Lower leg skin (tissue), 3 donors: ENCODE results near the gene MPV17.
"Not testable (repeated sequence)": the region's sequence is repeated elsewhere in the genome, so short reads cannot be mapped to it uniquely, and the experiment has no call there.

Source experiments
- POLR2A ChIP-seq, 2 donors: fragments of 450-650 bp; IDR thresholded peaks; one replicate each; pipeline ENCODE4 v1.6.1; 2016 to 2017; ENCODE audit warnings: antibody characterized with exemption in 2 of 2, mild to moderate bottlenecking in 1 of 2, moderate library complexity in 1 of 2
- TF ChIP-seq, protein P1 (sequence below), 3 donors: fragments of 450-650 bp; IDR thresholded peaks; one replicate each; pipeline ENCODE4 v1.5.1; 2016; ENCODE audit warnings: antibody characterized with exemption in 3 of 3, mild to moderate bottlenecking in 3 of 3, moderate library complexity in 2 of 3

DNA sequence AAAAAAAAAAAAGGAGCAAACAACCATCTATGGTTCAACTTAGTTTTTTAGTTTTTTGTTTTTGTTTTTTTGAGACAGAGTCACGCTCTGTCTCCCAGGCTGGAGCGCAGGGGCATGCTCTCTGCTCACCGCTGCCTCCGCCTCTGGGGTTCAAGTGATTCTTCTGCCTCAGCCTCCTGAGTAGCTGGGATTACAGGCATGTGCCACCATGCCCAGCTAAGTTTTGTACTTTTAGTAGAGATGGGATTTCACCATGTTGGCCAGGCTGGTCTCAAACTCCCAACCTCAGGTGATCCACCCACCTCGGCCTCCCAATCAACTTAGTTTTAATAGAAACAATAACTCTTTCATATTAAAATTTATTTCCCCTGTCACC, 30.5 kb upstream of the MPV17 start:
- TF ChIP-seq, protein P1, sequence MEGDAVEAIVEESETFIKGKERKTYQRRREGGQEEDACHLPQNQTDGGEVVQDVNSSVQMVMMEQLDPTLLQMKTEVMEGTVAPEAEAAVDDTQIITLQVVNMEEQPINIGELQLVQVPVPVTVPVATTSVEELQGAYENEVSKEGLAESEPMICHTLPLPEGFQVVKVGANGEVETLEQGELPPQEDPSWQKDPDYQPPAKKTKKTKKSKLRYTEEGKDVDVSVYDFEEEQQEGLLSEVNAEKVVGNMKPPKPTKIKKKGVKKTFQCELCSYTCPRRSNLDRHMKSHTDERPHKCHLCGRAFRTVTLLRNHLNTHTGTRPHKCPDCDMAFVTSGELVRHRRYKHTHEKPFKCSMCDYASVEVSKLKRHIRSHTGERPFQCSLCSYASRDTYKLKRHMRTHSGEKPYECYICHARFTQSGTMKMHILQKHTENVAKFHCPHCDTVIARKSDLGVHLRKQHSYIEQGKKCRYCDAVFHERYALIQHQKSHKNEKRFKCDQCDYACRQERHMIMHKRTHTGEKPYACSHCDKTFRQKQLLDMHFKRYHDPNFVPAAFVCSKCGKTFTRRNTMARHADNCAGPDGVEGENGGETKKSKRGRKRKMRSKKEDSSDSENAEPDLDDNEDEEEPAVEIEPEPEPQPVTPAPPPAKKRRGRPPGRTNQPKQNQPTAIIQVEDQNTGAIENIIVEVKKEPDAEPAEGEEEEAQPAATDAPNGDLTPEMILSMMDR (IDR thresholded peaks at IDR 0.05): not testable (repeated sequence)
- not testable (repeated sequence) for TF ChIP-seq POLR2A (IDR thresholded peaks at IDR 0.05)
